HCT116 (cell line): ENCODE results near the gene CREB3L1. TPM values are rescaled to one million over a fixed set of nuclear protein-coding genes. Genes with fewer than 3 reads are reported as not detected.

Experiments
- ATAC-seq: fragments of 200-7000 bp; cut with Tn5 transposase; 2 replicates; pipeline ENCODE4 v1.9.1; 2020; ENCODE audit warnings: mild to moderate bottlenecking, moderate library complexity
- BruUV-seq: library from RNA; stranded (reverse); fragments of 400-500 nt; replicated peaks from 2 replicates; lab custom pipeline; 2021; lab: Mats Ljungman, UMichigan
- CTCF ChIA-PET: fragments of 300-600 bp; sonication (Branson Sonifier 250); formaldehyde crosslinking; loops from one replicate; lab custom pipeline; 2021; ENCODE audit warnings: antibody characterized with exemption; lab: Charles Lee
- POLR2A ChIA-PET: fragments of 300-600, 350-600 bp; sonication (Branson Sonifier 250); formaldehyde crosslinking; loops from one replicate; lab custom pipeline; 2021; ENCODE audit warnings: antibody characterized with exemption; lab: Charles Lee
- RAD21 ChIA-PET, 2 experiments: fragments of 300-600 bp; sonication (Branson Sonifier 250); formaldehyde crosslinking; loops; one replicate each; lab custom pipeline; 2023; ENCODE audit warnings: low total read pairs in 2 of 2; ENCODE audit not compliant: uncharacterized antibody in 2 of 2, unreplicated experiment in 2 of 2, low non-redundant PET in 1 of 2; lab: Charles Lee
- DNase-seq: peaks from one replicate; pipeline ENCODE4 v3.0.0-alpha.2; 2010; ENCODE audit warnings: low read depth, low spot score
- H2AFZ ChIP-seq: fragments of 200-600 bp; shearing (Covaris generic), sonication (generic); 2 replicates; pipeline ENCODE4 v1.6.1; 2017; ENCODE audit warnings: low read depth, mixed run types, mixed read lengths, antibody characterized with exemption, low read length; ENCODE audit not compliant: poor library complexity, severe bottlenecking
- H3K27ac ChIP-seq: 2 replicates; pipeline ENCODE4 v1.5.1; 2012; ENCODE audit warnings: low read depth, low read length
- H3K27me3 ChIP-seq: fragments of 200-600 bp; sonication (generic); 2 replicates; pipeline ENCODE4 v1.6.1; 2016; ENCODE audit warnings: mixed run types, low read length, mixed read lengths; ENCODE audit not compliant: insufficient read depth
- H3K36me3 ChIP-seq, 2 experiments: fragments of 200-500 bp in 1 of 2; fragments of 200-600 bp in 1 of 2; sonication (Bioruptor generic) in 1 of 2; sonication (generic) in 1 of 2; 2 replicates each; pipeline versions ENCODE4 v1.5.1 to v1.6.1; 2014 to 2016; ENCODE audit warnings: low read length in 2 of 2, inconsistent platforms in 1 of 2, mixed read lengths in 1 of 2, mixed run types in 1 of 2; ENCODE audit not compliant: insufficient read depth in 2 of 2, control insufficient read depth in 1 of 2
- H3K4me1 ChIP-seq, 2 experiments: fragments of 200-600 bp in 1 of 2; sonication (generic) in 1 of 2; 2 replicates each; pipeline versions ENCODE4 v1.5.1 to v1.6.1; 2012 to 2017; ENCODE audit warnings: low read length in 2 of 2, inconsistent platforms in 1 of 2, mild to moderate bottlenecking in 1 of 2, mixed read lengths in 1 of 2, mixed run types in 1 of 2, moderate library complexity in 1 of 2; ENCODE audit not compliant: insufficient read depth in 2 of 2, control insufficient read depth in 1 of 2
- H3K4me2 ChIP-seq: fragments of 200-600 bp; sonication (generic); 2 replicates; pipeline ENCODE4 v1.6.1; 2017; ENCODE audit warnings: mixed run types, low read length, mixed read lengths
- H3K4me3 ChIP-seq, 2 experiments: fragments of 200-600 bp in 1 of 2; sonication (generic) in 1 of 2; replicated peaks in 1 of 2; 2 replicates each; pipeline ENCODE4 v1.5.1; 2011 to 2016; ENCODE audit warnings: low read length in 2 of 2, control low read depth in 1 of 2, low read depth in 1 of 2, mild to moderate bottlenecking in 1 of 2, mixed read lengths in 1 of 2, mixed run types in 1 of 2
- H3K79me2 ChIP-seq: fragments of 200-600 bp; sonication (generic); 2 replicates; pipeline ENCODE4 v1.6.1; 2017; ENCODE audit warnings: mild to moderate bottlenecking, mixed run types, low read length, moderate library complexity, mixed read lengths; ENCODE audit not compliant: insufficient read depth
- H3K9ac ChIP-seq: fragments of 200-600 bp; sonication (generic); 2 replicates; pipeline ENCODE4 v1.6.1; 2016; ENCODE audit warnings: low read length, mixed read lengths
- H3K9me2 ChIP-seq: fragments of 200-600 bp; sonication (generic), shearing (Covaris generic); 2 replicates; pipeline ENCODE4 v1.6.1; 2017; ENCODE audit warnings: mixed run types, mild to moderate bottlenecking, moderate library complexity; ENCODE audit not compliant: insufficient read depth
- H3K9me3 ChIP-seq, 2 experiments: fragments of 200-500 bp in 1 of 2; fragments of 200-600 bp in 1 of 2; sonication (Bioruptor generic) in 1 of 2; sonication (generic) in 1 of 2; 2 replicates each; pipeline ENCODE4 v1.6.1; 2014 to 2017; ENCODE audit warnings: low read length in 2 of 2, mixed read lengths in 2 of 2, inconsistent platforms in 1 of 2, low read depth in 1 of 2, mild to moderate bottlenecking in 1 of 2, mixed run types in 1 of 2, moderate library complexity in 1 of 2; ENCODE audit not compliant: control insufficient read depth in 1 of 2, insufficient read depth in 1 of 2
- H4K20me1 ChIP-seq: fragments of 200-600 bp; sonication (generic), shearing (Covaris generic); 2 replicates; pipeline ENCODE4 v1.6.1; 2017; ENCODE audit warnings: mixed run types, mild to moderate bottlenecking, moderate library complexity; ENCODE audit not compliant: insufficient read depth
- POLR2AphosphoS5 ChIP-seq: IDR thresholded peaks from 2 replicates; pipeline ENCODE4 v1.6.1; 2011; ENCODE audit warnings: mild to moderate bottlenecking, low read depth, low read length, moderate library complexity
- ZFX ChIP-seq: fragments of 450-650 bp; IDR thresholded peaks from 2 replicates; pipeline ENCODE4 v1.6.1; 2017
- intact Hi-C: fragments of 100-400 bp; cut with micrococcal nuclease; formaldehyde crosslinking; loops from 2 replicates; pipeline ENCODE4 v1.10.0; 2022
- total RNA-seq: library from RNA; stranded (reverse); gene quantifications from one replicate; pipeline ENCODE4 v1.2.1, GENCODE V29; 2021; ENCODE audit not compliant: unreplicated experiment
- TF ChIP-seq, protein P1 (sequence below): IDR thresholded peaks from 2 replicates; pipeline ENCODE4 v1.6.1; 2012; ENCODE audit warnings: low read depth

CREB3L1 gene
- total RNA-seq, 1 experiment from 2014 or later, result 0.37 TPM

DNA sequence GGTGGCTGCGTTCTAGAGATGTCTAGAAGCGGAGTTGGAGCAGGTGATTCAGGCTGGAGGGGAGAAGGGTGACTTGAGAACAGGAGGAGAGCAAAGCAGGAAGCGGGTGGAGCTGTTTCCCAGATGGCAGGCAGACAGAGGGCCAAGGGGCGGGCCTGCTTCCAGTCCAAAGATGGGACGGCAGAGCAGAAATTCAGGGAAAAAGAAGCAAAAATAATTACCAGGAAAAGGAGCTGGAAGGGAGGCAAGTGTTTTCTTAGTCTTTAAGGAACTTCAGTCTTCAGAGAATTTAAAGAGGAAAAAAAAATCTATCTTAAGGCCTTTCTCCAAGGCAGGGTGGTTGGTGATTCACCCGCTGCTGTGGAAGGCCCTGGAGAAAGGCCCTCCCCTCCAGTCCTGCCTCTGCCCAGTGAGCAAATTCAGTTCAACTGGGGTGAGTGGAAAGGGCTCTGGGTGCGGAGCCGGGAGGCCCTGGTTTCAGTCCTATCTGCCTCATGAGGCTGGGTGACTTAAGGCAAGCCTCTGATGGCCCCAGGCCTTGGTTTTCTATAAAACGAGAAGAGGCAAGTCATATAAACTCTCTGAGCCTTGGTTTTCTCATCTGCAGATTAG lies 4.5 kb upstream of the CREB3L1 start:
- no peak for DNase-seq
- intact Hi-C loops, result no loop called here
- Histone ChIP-seq H3K4me1 (peaks cover 10 to 23% of the 10 kb centered on the region in 2 experiments), H3K9me3 (no peaks in the 10 kb centered on the region), H3K4me3 (no peak overlapping the region), H3K9me2 (no peaks in the 10 kb centered on the region), H3K79me2 (no peaks in the 10 kb centered on the region), H2AFZ (peak overlapping the region; percentile 35), H3K9ac (peak overlapping the region; percentile 31), H3K36me3 (no peaks in the 10 kb centered on the region), H4K20me1 (no peaks in the 10 kb centered on the region), H3K27ac (no peak overlapping the region), H3K27me3 (no peaks in the 10 kb centered on the region), H3K4me2 (peak overlapping the region; percentile 52)
- peak; percentile 37; the same call in 1 of the 2 replicates for TF ChIP-seq POLR2AphosphoS5
- TF ChIP-seq, protein P1, sequence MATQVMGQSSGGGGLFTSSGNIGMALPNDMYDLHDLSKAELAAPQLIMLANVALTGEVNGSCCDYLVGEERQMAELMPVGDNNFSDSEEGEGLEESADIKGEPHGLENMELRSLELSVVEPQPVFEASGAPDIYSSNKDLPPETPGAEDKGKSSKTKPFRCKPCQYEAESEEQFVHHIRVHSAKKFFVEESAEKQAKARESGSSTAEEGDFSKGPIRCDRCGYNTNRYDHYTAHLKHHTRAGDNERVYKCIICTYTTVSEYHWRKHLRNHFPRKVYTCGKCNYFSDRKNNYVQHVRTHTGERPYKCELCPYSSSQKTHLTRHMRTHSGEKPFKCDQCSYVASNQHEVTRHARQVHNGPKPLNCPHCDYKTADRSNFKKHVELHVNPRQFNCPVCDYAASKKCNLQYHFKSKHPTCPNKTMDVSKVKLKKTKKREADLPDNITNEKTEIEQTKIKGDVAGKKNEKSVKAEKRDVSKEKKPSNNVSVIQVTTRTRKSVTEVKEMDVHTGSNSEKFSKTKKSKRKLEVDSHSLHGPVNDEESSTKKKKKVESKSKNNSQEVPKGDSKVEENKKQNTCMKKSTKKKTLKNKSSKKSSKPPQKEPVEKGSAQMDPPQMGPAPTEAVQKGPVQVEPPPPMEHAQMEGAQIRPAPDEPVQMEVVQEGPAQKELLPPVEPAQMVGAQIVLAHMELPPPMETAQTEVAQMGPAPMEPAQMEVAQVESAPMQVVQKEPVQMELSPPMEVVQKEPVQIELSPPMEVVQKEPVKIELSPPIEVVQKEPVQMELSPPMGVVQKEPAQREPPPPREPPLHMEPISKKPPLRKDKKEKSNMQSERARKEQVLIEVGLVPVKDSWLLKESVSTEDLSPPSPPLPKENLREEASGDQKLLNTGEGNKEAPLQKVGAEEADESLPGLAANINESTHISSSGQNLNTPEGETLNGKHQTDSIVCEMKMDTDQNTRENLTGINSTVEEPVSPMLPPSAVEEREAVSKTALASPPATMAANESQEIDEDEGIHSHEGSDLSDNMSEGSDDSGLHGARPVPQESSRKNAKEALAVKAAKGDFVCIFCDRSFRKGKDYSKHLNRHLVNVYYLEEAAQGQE, result no peak
- TF ChIP-seq ZFX, result peak; percentile 43; the same call in 1 of the 2 replicates
- peak; percentile 81 for ATAC-seq
- ChIA-PET POLR2A (interaction anchor here (0.9 to 2.3 kb wide), 3 partner anchors 23 to 174 kb away, joined by 3 to 8 read pairs (median 3); no protein-coding TSS in a partner anchor), CTCF (interaction anchor here (1.2 to 2.4 kb wide), 3 partner anchors 35 to 111 kb away, joined by 3 to 8 read pairs (median 4); no protein-coding TSS in a partner anchor), RAD21 (no interaction called here)
- BruUV-seq, result no TSS peak
